Nephron (organoid): ENCODE data around the gene TRIM46.
A peak's percentile ranks its signal among the peaks of the same experiment; 100 is the strongest.

Experiments used
- H3K27ac Mint-ChIP-seq, 3 experiments: 2 replicates each; pipeline ENCODE4 v1.8.0; 2020; ENCODE audit warnings: mixed read lengths in 3 of 3, mild to moderate bottlenecking in 2 of 3, moderate library complexity in 1 of 3
- H3K27me3 Mint-ChIP-seq: 2 replicates; pipeline ENCODE4 v1.8.0; 2021; ENCODE audit warnings: low read depth, mild to moderate bottlenecking, moderate library complexity, mixed read lengths
- H3K36me3 Mint-ChIP-seq: 2 replicates; pipeline ENCODE4 v1.8.0; 2020; ENCODE audit warnings: low read depth, mixed read lengths
- H3K4me1 Mint-ChIP-seq: 2 replicates; pipeline ENCODE4 v1.8.0; 2020; ENCODE audit warnings: mixed read lengths
- H3K4me3 Mint-ChIP-seq, 3 experiments: 2 replicates each; pipeline ENCODE4 v1.8.0; 2020; ENCODE audit warnings: mild to moderate bottlenecking in 3 of 3, mixed read lengths in 3 of 3, moderate library complexity in 2 of 3
- H3K9me3 Mint-ChIP-seq: 2 replicates; pipeline ENCODE4 v1.8.0; 2020; ENCODE audit warnings: mixed read lengths
- CTCF ChIP-seq, 3 experiments: fragments of 200-600 bp; sonication (generic); IDR thresholded peaks; one replicate each; pipeline ENCODE4 v1.5.0; 2021; ENCODE audit warnings: antibody characterized with exemption in 3 of 3; ENCODE audit not compliant: unreplicated experiment in 3 of 3

TRIM46 gene

DNA sequence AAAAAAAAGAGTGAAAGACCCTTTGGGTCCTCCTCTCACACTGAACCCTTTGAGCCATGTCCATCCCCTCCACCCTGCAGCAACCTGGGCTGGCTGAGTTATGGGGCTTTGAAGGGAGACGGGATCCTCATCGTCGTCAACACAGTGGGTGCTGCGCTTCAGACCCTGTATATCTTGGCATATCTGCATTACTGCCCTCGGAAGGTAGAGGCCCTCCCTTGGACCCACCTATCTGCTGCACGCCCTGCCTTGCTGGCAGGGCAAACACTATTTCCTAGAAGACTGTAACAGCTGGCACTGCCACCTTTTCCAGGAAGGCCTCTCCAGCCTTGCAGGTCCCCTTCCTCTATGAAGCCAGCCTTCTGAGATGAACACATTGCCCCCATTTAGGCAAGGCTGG lies 36.9 kb upstream of the TRIM46 start:
- peaks cover 44% of the 10 kb centered on the region for H3K4me1 Mint-ChIP-seq
- no peaks in the 10 kb centered on the region for H3K27me3 Mint-ChIP-seq
- H3K4me3 Mint-ChIP-seq: peak overlapping the region; percentile 93 to 96 (median 94)
- H3K27ac Mint-ChIP-seq: peak overlapping the region; percentile 95 to 99 (median 99)
- TF ChIP-seq CTCF (IDR thresholded peaks at IDR 0.05; ENCODE audit: unreplicated experiment in 3 of 3): no peak
- H3K36me3 Mint-ChIP-seq: peaks cover 22% of the 10 kb centered on the region
- H3K9me3 Mint-ChIP-seq: no peaks in the 10 kb centered on the region

DNA sequence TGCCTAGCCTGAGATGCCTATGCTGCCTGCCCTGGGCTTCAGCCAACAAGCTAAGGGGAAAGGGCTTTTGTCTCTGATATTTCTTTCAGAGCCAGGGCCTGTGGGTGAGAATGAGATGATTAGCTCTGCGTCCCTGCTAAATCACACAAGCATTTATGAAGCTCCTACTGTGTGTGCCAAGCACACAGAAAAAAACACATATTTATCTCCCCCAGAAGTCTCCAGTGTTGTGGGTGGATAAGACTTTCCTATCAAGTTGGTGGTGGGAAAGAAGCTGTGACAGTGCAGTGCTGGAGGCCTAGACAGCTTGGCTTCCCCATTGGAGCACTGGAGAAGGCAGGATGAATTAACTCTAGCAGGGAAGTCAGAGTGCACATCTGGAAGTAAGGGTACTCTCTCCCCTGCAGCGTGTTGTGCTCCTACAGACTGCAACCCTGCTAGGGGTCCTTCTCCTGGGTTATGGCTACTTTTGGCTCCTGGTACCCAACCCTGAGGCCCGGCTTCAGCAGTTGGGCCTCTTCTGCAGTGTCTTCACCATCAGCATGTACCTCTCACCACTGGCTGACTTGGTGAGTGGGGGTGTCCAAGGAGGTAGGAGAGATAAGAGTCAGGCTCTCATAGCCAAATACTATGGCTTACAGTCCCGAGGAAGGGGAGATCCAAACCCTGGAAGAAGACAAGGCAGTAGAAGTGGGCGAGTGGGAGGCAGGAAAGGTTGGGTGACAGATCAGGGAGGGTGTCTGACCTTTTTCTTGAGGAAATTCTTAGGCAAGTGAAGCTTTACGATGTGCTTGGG lies 36.3 kb upstream of the TRIM46 start:
- H3K4me1 Mint-ChIP-seq: peaks cover 42% of the 10 kb centered on the region
- H3K9me3 Mint-ChIP-seq: no peaks in the 10 kb centered on the region
- peak overlapping the region; percentile 95 to 99 (median 99) for H3K27ac Mint-ChIP-seq
- no peak for TF ChIP-seq CTCF (IDR thresholded peaks at IDR 0.05; ENCODE audit: unreplicated experiment in 3 of 3)
- peaks cover 19% of the 10 kb centered on the region for H3K36me3 Mint-ChIP-seq
- H3K4me3 Mint-ChIP-seq: peak overlapping the region; percentile 93 to 96 (median 94)
- no peaks in the 10 kb centered on the region for H3K27me3 Mint-ChIP-seq

DNA sequence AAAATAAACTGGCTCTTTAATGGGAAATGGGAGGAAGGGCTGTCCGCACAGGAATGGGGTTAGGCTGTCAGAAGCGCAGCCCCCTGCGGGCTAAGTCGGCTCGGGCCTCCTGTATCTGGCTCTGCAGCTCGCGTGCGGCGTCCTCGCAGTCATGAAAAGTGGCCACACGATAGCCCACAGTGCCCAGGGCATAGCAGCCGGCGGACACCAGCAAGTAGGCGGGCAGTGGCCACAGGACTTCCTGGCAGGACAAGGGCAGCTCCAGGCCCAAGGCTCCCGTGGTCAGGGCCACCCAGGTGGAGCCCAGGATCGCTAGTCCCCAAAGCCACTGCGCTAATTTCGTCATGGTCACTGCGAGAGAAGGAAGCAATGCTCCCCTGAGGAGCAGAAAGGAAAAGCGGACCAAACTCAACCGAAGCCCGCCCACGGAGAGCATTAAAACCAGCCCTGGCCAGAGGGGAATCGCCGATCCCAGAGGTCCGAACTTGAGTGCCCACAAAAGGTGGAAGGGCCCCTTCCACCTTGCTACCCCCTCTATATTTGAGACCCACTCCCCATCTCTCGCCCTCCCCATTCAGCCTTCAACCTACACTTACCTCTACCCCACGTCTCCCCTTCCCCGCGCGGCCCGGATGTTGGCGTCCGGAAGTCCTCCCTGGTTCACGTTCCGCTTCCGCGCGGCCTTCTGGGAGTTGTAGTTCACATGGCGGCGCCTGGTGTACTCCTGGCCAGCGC lies 33.6 kb upstream of the TRIM46 start, which contains the start of gene DPM3:
DPM3 (minus strand) TSS at position 637 of the 735 bp plus-strand sequence; CDS start at position 346, 291 bp downstream.
- Mint-ChIP-seq H3K27me3 (peaks cover 9% of the 10 kb centered on the region), H3K36me3 (peaks cover 8% of the 10 kb centered on the region), H3K4me1 (peaks cover 26% of the 10 kb centered on the region), H3K27ac (peak within 1 kb of the TSS; percentile 75 to 90 (median 88)), H3K9me3 (no peaks in the 10 kb centered on the region), H3K4me3 (peak within 1 kb of the TSS; percentile 93 to 96 (median 94))
- TF ChIP-seq CTCF (IDR thresholded peaks at IDR 0.05; ENCODE audit: unreplicated experiment in 3 of 3): no peak

GRCh38 chr1:155140630-155140953 lies 33.1 kb upstream of the TRIM46 start:
- Mint-ChIP-seq H3K27ac (peak overlapping the region; percentile 75 to 90 (median 88)), H3K4me3 (peak overlapping the region; percentile 93 to 96 (median 94)), H3K36me3 (peaks cover 8% of the 10 kb centered on the region), H3K27me3 (peaks cover 12% of the 10 kb centered on the region), H3K4me1 (peaks cover 24% of the 10 kb centered on the region), H3K9me3 (no peaks in the 10 kb centered on the region)
- TF ChIP-seq CTCF (IDR thresholded peaks at IDR 0.05; ENCODE audit: unreplicated experiment in 3 of 3): no peak

- Mint-ChIP-seq H3K4me1 (peaks cover 19% of the 10 kb centered on the region), H3K27ac (peak overlapping the region in 1 of 3 experiments; percentile 28), H3K4me3 (peak overlapping the region; percentile 65 to 83 (median 82)), H3K27me3 (peaks cover 12% of the 10 kb centered on the region), H3K9me3 (no peaks in the 10 kb centered on the region), H3K36me3 (peaks cover 8% of the 10 kb centered on the region)
- TF ChIP-seq CTCF (IDR thresholded peaks at IDR 0.05; ENCODE audit: unreplicated experiment in 3 of 3): no peak
Measured at GRCh38 chr1:155141749-155142148, 31.9 kb upstream of the TRIM46 start.
